Measurements from ENCODE around the gene WNT9A.

DNA sequence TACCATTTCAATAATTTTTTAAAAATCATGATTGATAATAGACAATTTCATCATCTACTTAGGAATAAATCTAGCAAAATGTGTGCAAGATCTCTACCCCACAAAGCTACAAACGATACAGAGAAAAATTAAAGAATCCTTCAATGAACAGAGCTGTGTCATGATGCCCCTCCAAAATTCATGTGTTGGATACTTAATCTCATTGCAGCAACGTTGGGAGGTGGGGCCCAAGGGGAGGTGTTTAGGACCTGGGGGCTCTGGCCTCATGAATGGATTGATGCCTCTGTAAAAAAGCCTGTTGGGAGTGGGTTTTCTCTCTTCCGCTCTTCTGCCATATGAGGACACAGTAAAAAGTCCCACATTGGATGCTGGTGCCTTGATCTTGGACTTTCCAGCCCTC lies 77.4 kb downstream of the WNT9A start:
- no peak for TF ChIP-seq EP300 (IDR thresholded peaks at IDR 0.05; ENCODE audit: borderline replicate concordance)
- TF ChIP-seq TEAD4 (IDR thresholded peaks at IDR 0.05) = no peak
- TF ChIP-seq REST (IDR thresholded peaks at IDR 0.05; ENCODE audit: low read depth) = no peak
- no peak for TF ChIP-seq CEBPB (IDR thresholded peaks at IDR 0.05)
- no peak for TF ChIP-seq MAX (IDR thresholded peaks at IDR 0.05)
- no peak for TF ChIP-seq TAF1 (IDR thresholded peaks at IDR 0.05; ENCODE audit: low read depth)
- TF ChIP-seq USF1 (IDR thresholded peaks at IDR 0.05) = no peak
- no peak for TF ChIP-seq YY1 (IDR thresholded peaks at IDR 0.05; ENCODE audit: low read depth)
- TF ChIP-seq NFIC (IDR thresholded peaks at IDR 0.05) = no peak
- TF ChIP-seq RAD21 (IDR thresholded peaks at IDR 0.05; ENCODE audit: low read depth) = no peak
- no peak for TF ChIP-seq FOXM1 (IDR thresholded peaks at IDR 0.05; ENCODE audit: borderline replicate concordance, low read depth)
- no peak for TF ChIP-seq CREB1 (IDR thresholded peaks at IDR 0.05; ENCODE audit: low read depth)
